Suppressor macrophage treated with lipopolysaccharide for 1 hour (primary cell): ENCODE results near the gene TSPAN13.

Source experiments
- DNase-seq, 3 donors: peaks; one replicate each; pipeline ENCODE4 v3.0.0-alpha.2; 2020 to 2022

Gene TSPAN13

GRCh38 chr7:16753102-16753931 is at the start of gene TSPAN13:
TSPAN13 (plus strand) TSS chr7:16753755; CDS start chr7:16753968, 213 bp downstream.
- DNase-seq, result peak; percentile 56 to 82 (median 57)

- DNase-seq, result no peak
Measured at GRCh38 chr7:16708511-16708910, 45.0 kb upstream of the TSPAN13 start.

GRCh38 chr7:16708980-16709379 is 44.6 kb upstream of the TSPAN13 start:
- peak; percentile 47 to 74 (median 54) for DNase-seq

GRCh38 chr7:16710651-16711050 is 42.9 kb upstream of the TSPAN13 start:
- DNase-seq, result no peak

GRCh38 chr7:16711730-16712129 is 41.8 kb upstream of the TSPAN13 start:
- no peak for DNase-seq

- DNase-seq, result no peak
Measured at GRCh38 chr7:16712916-16713315, 40.6 kb upstream of the TSPAN13 start.

- DNase-seq, result no peak
Measured at GRCh38 chr7:16715928-16716327, 37.6 kb upstream of the TSPAN13 start.

GRCh38 chr7:16718111-16718656 is 35.4 kb upstream of the TSPAN13 start:
- DNase-seq, result no peak

GRCh38 chr7:16719699-16720098 is 33.9 kb upstream of the TSPAN13 start:
- peak in 2 of 3 donors; percentile 9 to 20 for DNase-seq

- DNase-seq, result peak in 1 of 3 donors; percentile 5
Measured at GRCh38 chr7:16721541-16721940, 32.0 kb upstream of the TSPAN13 start.

GRCh38 chr7:16724344-16724743 is 29.2 kb upstream of the TSPAN13 start:
- DNase-seq, result no peak

GRCh38 chr7:16726189-16726588 is 27.4 kb upstream of the TSPAN13 start:
- no peak for DNase-seq

GRCh38 chr7:16727736-16728135 is 25.8 kb upstream of the TSPAN13 start:
- no peak for DNase-seq

- no peak for DNase-seq
Measured at GRCh38 chr7:16728811-16729210, 24.7 kb upstream of the TSPAN13 start.

GRCh38 chr7:16729541-16729940 is 24.0 kb upstream of the TSPAN13 start:
- DNase-seq, result no peak

GRCh38 chr7:16730937-16731336 is 22.6 kb upstream of the TSPAN13 start:
- peak; percentile 34 to 49 (median 41) for DNase-seq

- DNase-seq, result no peak
Measured at GRCh38 chr7:16732828-16733227, 20.7 kb upstream of the TSPAN13 start.

GRCh38 chr7:16734148-16734726 is 19.3 kb upstream of the TSPAN13 start:
- DNase-seq, result no peak

- DNase-seq, result no peak
Measured at GRCh38 chr7:16735020-16735419, 18.5 kb upstream of the TSPAN13 start.

- DNase-seq, result no peak
Measured at GRCh38 chr7:16738011-16738688, 15.4 kb upstream of the TSPAN13 start.

GRCh38 chr7:16739863-16740622 is 13.5 kb upstream of the TSPAN13 start:
- DNase-seq, result peak; percentile 34 to 53 (median 41)

GRCh38 chr7:16740623-16740953 is 13.0 kb upstream of the TSPAN13 start:
- DNase-seq, result no peak

GRCh38 chr7:16740996-16741395 is 12.6 kb upstream of the TSPAN13 start:
- no peak for DNase-seq
